Inferior parietal cortex (tissue), 1 donor: ENCODE measurements around the gene RPA3.
A peak's percentile ranks its signal among the peaks of the same experiment; 100 is the strongest.

Source experiments
- DNase-seq: peaks from one replicate; pipeline ENCODE4 v3.0.0-alpha.2; 2016; ENCODE audit errors: extremely low spot score

The RPA3 gene

GRCh38 chr7:7653593-7654187 lies 64.7 kb downstream of the RPA3 start:
- no peak for DNase-seq

- no peak for DNase-seq
These were observed 65.4 kb downstream of the RPA3 start for GRCh38 chr7:7652798-7653540.

- DNase-seq = no peak
These were observed 66.9 kb downstream of the RPA3 start for GRCh38 chr7:7651479-7651878.

GRCh38 chr7:7650682-7651206 lies 67.7 kb downstream of the RPA3 start:
- DNase-seq = no peak

DNA sequence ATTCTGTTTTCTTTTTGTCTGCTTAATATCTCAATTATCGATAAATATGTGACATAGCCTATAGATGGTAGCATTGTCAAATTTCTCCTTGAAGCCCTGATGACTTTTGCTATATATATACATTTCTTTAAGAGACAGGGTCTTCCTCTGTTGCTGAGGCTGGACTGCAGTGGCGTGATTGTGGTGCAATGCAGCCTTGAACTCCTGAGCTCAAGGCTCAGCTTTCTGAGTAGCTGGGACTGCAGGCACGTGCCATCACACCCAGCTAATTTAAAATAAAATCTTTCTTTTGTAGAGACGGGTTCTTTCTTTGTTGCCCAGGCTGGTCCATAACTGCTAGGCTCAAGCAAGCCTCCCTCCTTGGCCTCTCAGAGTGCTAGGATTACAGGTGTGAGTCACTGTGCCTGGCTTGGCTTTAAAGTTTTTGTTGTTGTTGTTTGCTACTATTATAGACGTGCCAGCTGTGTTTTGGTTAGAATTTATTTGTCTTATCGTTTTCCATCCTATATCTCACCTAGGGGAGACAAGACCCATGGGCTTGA lies 70.8 kb downstream of the RPA3 start:
- DNase-seq = no peak

DNA sequence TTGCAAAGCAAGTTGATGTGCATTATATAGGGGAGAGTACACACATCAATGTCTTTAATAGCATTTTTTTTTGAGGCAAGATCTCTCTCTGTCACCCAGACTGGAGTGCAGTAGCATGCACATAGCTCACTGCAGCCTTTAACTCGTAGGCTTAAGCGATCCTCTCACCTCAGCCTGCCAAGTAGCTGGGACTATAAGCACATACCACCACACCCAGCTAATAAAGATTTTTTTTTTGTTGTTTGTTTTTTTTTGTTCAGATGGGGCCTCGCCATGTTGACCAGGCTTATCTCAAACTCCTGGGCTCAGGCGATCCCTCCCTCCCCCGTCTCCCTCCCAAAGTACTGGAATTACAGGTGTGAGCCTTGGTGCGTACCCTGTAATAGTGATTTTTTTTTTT lies 76.3 kb downstream of the RPA3 start:
- no peak for DNase-seq

DNA sequence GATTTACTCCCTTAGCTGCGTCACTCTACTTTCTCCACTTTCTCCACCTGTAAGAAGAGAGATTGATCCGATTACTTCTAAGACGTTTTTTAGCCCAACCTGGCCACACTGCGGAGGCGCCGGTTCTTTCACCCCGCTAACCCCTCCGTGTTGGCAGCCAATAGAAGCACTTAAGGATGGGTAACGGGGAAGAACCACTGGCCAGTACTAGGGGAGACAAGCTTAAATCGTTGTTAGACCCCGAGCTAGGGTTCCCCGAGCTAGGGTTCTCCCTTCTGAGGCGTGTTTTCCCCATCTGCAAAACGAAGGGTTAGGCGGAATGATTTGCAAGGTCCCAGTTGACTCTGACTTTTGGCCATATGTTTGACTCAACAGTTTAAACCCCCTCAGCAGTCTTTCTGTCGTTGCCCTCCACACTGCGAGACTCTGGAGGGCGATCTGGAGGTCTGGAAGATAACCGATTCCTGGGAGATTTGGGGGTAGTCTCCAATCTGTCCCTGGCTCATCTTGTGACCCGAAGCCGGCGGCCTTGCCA lies 77.2 kb downstream of the RPA3 start:
- DNase-seq = no peak

DNA sequence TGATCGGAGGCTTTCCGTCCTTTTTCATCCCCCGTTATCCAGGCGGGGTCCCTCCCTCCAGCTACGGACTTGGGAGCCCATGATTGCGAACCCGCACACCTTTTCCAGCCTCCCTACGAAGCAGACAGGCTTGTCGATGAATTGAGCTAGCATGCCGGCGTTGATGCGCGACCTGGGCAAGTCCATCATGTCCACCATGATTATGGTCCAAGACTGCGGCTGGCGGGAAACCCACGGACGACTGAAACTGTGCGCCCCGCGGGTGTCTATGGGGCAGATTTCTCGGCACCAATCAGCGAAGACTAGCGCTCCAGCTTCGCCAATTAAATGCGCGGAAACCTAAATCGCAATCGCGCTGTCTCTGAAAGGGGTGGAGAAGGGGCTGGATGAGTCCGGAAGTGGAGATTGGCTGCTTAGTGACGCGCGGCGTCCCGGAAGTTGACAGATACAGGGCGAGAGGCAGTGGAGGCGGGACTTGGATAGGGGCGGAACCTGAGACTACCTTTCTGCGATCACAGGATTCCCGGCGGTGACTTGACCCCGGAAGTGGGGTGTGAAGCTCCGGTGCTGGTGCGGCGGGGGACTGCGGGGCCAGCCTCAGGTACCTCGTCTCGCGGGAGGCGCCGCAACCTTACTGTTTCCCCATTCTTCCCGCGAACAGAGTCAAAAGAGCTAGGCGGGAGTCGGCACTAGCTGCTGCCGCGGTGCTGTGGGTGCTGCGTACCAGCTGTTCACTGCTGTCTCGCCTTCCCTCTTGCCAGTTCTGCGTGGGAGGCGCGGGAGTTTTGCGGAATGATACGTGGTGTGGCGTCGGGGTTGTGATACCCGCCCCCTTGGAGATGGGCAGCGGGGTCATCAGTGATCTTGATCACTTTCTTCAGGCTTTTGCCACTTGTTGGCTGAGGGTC lies 77.9 kb downstream of the RPA3 start, which contains the start of gene UMAD1:
Gene UMAD1, plus strand, starts transcription at position 532 of the 908 bp plus-strand sequence. CDS start 32,620 bp downstream, outside the sequence.
- peak; percentile 99 for DNase-seq

GRCh38 chr7:7639847-7640220 lies 78.6 kb downstream of the RPA3 start:
- DNase-seq = peak; percentile 44

DNA sequence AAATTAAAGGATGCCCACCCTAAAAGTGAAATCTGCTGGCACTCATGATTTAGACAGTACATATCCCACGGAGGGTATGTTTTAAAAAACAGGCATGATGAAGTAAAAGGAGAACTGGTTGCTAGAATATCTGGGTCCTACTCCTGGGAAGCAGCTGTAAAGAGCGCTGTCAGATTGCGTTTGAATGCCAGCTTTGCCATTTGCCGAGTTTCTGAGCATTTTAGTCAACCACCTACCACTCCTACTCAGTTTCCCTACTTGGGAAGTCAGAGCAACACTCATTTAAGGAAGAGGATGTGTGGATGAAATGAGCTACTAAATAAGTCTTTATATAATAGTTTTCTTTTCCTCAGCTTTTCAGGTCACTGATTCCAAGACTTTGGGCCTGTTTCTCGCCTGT lies 79.0 kb downstream of the RPA3 start:
- DNase-seq = no peak

- DNase-seq = no peak
These were observed 87.6 kb downstream of the RPA3 start for GRCh38 chr7:7630626-7631329.

GRCh38 chr7:7628476-7628875 lies 89.9 kb downstream of the RPA3 start:
- no peak for DNase-seq

- DNase-seq = no peak
These were observed 97.7 kb downstream of the RPA3 start for GRCh38 chr7:7620644-7621210.

DNA sequence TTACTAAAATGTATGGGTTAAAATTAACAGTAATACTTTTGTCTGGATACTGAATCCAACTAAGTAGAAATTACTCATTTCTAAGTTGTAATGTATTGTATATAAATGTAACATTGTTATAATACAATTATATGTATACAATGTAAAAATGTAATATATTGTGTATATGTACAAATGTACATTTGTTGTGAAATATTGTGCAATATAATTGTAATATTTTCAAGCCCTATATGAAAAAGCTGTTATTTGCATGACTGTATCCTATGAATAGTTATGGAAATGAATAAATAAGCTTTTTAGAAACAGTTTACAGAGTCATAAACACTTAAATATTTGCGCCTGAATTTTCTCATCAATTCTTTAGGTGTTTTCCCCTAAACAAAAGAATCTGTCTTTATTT lies 98.2 kb downstream of the RPA3 start:
- DNase-seq = no peak

- DNase-seq = no peak
These were observed 100.0 kb downstream of the RPA3 start for GRCh38 chr7:7618410-7618809.

- no peak for DNase-seq
These were observed 100.9 kb downstream of the RPA3 start for GRCh38 chr7:7617550-7617949.

DNA sequence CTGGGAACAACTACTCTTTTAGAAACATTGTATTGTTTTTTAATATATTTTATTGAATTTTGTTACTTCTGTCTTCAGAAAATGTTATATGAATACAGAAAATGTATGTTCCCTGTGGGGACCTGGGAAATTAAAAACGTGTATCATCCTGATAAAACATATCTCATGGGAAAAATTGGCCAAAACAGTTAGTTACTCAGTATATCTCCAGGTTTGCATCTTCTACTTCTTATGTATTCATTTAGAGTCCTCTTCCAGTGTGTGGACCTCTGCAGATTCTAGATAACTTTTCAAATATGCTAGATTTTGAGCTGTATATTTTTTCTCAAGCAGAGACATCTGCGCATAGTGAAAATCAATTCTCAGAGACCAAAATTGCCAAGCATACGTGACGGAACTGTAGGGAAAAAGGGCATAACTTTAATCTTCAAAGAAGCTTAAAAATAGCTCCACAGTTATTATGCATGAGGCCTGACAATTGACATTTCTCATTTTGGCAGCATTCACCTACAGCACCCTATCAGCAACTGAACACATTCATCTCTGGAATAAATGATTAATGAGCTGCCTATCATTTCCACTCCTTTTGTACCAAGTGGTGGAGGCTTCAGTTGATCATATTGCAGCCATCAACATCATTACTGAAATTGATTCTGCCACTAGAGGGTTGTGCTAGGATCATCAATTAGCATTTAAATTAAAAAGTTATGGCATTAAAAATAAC lies 104.2 kb downstream of the RPA3 start:
- no peak for DNase-seq

DNA sequence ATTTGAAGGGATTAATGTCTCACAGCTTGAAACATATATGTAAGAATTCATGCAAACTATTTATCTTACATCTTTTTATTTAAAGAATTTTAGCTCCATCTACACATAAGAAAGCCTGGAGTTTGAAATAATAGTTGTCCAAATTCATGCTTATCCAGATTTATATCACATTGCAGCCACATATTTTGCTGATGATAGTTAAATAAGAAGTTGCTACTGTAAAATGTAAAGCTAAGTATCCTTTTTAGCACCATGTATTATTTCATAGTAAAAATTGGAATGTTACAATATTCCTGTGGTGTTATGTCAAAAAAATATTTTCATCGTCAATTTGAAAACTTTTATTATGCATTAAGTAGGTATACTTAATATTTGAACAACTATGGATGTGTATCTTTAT lies 105.2 kb downstream of the RPA3 start:
- DNase-seq = no peak

DNA sequence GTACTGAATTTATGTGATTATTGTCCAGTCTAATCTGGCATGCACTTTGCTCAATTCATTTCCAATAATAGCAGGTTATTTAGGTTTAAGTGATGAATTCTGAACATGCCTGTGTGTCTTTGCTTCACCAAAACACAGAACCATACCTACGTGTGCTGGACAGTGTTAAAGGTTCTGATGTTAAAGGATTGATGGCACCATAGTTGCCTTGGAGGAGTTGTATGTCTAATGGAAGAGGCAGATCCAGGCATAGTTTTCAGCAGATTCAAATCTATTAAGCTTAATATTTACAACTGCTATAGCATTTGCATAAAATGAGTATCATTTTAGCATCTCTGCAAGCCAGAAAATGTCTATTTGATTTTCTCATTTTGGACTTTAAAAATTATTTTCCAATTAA lies 105.9 kb downstream of the RPA3 start:
- no peak for DNase-seq

GRCh38 chr7:7609330-7609729 lies 109.1 kb downstream of the RPA3 start:
- no peak for DNase-seq
